ENCODE data around the gene CENPX. TPM values are rescaled to one million over a fixed set of nuclear protein-coding genes. Genes with fewer than 3 reads are reported as not detected.

CENPX gene
- total RNA-seq, 4 donors from 2014 or later = 85.4 to 131 (median 104) TPM

- peaks cover 0 to 12% (median 8%) of the 10 kb centered on the region in 4 donors for H3K4me1 ChIP-seq
- no peak for TF ChIP-seq EP300 (IDR thresholded peaks at IDR 0.05; ENCODE audit: low read depth)
- no peak for TF ChIP-seq POLR2A (IDR thresholded peaks at IDR 0.05)
- TF ChIP-seq CTCF (IDR thresholded peaks at IDR 0.05) = no peak
- TF ChIP-seq POLR2AphosphoS5 (IDR thresholded peaks at IDR 0.05) = no peak
- H3K27me3 ChIP-seq = no peaks in the 10 kb centered on the region
- no peak for DNase-seq
- no peak overlapping the region for H3K27ac ChIP-seq
- in situ Hi-C loops (cut with MboI; ENCODE audit: low pct_ligation_motif_present in 1 of 4, low pct_unique_long_range_greater_than_20kb in 1 of 4, low sequenced_read_pairs in 3 of 4) (no loop called here), intact Hi-C loops (cut with DNase I; ENCODE audit: low total_unique reads) (no loop called here)
- no peak overlapping the region for H3K4me3 ChIP-seq
- H3K36me3 ChIP-seq = no peaks in the 10 kb centered on the region
- WGBS, 2 donors (ENCODE audit: low coverage in 1 of 2) = 91 to 98% methylated on average over 5 to 7 of the region's 7 CpGs
- no peaks in the 10 kb centered on the region for H3K9me3 ChIP-seq
Observed at GRCh38 chr17:81998212-81998611, 24.5 kb downstream of the CENPX start.

- peaks cover 7 to 17% (median 15%) of the 10 kb centered on the region in 4 donors for H3K4me1 ChIP-seq
- H3K9me3 ChIP-seq = no peaks in the 10 kb centered on the region
- in situ Hi-C loops (cut with MboI; ENCODE audit: low pct_ligation_motif_present in 1 of 4, low pct_unique_long_range_greater_than_20kb in 1 of 4, low sequenced_read_pairs in 3 of 4) = no loop called here
- no peak overlapping the region for H3K27ac ChIP-seq
- no peak for TF ChIP-seq CTCF (IDR thresholded peaks at IDR 0.05)
- TF ChIP-seq POLR2A (IDR thresholded peaks at IDR 0.05) = no peak
- no peak for TF ChIP-seq POLR2AphosphoS5 (IDR thresholded peaks at IDR 0.05)
- no peak for TF ChIP-seq EP300 (IDR thresholded peaks at IDR 0.05; ENCODE audit: low read depth)
- 96% methylated on average over 30 of the region's 30 CpGs; no CpG with 5 or more reads in 1 of the 2 donors for WGBS, 2 donors (ENCODE audit: low coverage in 1 of 2)
- H3K36me3 ChIP-seq = no peaks in the 10 kb centered on the region
- H3K4me3 ChIP-seq = no peak overlapping the region
- intact Hi-C loops (cut with DNase I; ENCODE audit: low total_unique reads) = no loop called here
- H3K27me3 ChIP-seq = no peaks in the 10 kb centered on the region
- no peak for DNase-seq
Observed at GRCh38 chr17:81996757-81997441, 25.8 kb downstream of the CENPX start.

DNA sequence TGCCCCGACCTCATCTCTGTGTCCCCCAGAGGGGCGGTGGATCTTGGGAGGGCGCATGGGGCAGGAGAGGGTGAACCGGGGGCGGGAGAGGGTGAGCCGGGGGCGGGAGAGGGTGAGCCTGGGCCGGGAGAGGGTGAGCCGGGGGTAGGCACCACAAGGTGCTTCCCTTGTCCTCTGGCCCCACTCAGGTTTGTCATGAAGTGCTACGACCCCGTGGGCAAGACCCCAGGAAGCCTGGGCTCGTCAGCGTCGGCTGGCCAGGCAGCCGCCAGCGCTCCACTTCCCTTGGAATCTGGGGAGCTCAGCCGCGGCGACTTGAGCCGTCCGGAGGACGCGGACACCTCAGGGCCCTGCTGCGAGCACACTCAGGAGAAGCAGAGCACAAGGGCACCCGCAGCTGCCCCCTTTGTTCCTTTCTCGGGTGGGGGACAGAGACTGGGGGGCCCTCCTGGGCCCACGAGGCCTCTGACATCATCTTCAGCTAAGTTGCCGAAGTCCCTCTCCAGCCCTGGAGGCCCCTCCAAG lies 26.4 kb downstream of the CENPX start:
- H3K27me3 ChIP-seq = no peaks in the 10 kb centered on the region
- H3K9me3 ChIP-seq = no peaks in the 10 kb centered on the region
- H3K4me3 ChIP-seq = no peak overlapping the region
- in situ Hi-C loops (cut with MboI; ENCODE audit: low pct_ligation_motif_present in 1 of 4, low pct_unique_long_range_greater_than_20kb in 1 of 4, low sequenced_read_pairs in 3 of 4) = no loop called here
- TF ChIP-seq POLR2AphosphoS5 (IDR thresholded peaks at IDR 0.05) = no peak
- TF ChIP-seq CTCF (IDR thresholded peaks at IDR 0.05) = no peak
- TF ChIP-seq POLR2A (IDR thresholded peaks at IDR 0.05) = no peak
- no peak for TF ChIP-seq EP300 (IDR thresholded peaks at IDR 0.05; ENCODE audit: low read depth)
- H3K27ac ChIP-seq = no peak overlapping the region
- no peak for DNase-seq
- WGBS, 2 donors (ENCODE audit: low coverage in 1 of 2) = 90% methylated on average over 19 of the region's 28 CpGs; no CpG with 5 or more reads in 1 of the 2 donors
- peaks cover 7 to 23% (median 20%) of the 10 kb centered on the region in 4 donors for H3K4me1 ChIP-seq
- intact Hi-C loops (cut with DNase I; ENCODE audit: low total_unique reads) = no loop called here
- H3K36me3 ChIP-seq = no peaks in the 10 kb centered on the region

DNA sequence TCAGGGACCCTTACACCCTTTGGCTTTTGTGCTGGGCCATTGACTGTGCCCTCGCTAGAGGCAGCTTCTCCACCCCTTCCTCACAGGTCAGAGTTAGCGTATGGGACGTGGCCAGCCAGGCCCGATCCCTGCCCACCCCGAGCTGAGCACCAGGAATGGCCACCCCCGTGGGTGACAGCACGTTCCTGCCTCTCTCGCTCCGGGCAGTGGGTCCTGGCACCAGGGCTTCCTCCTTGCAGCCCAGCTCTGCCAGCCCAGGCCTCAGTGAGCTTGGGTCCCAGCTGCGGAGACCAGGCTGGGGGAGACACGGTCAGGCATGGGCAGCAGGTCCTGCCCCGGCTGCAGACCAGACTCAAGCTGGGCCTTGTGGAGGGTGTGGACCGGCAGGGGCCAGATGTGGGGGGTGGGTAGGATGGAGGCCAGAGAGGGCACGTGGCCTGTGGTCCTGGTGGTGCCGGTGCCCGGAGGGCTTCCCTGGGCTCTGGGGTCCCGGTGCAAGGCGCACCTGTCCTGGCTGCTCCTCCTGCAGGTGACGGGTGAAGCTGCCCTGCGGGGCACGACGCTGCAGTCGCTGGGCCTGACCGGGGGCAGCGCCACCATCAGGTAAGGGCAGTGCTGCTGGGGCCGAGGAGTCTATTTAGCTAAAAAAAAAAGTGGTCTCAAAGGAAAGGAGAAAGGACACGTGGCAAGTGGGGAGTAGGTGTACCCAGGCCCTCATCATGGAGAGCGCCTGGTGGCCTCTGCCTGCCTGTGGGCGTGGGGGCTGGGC lies 27.0 kb downstream of the CENPX start:
- peaks cover 7 to 24% (median 21%) of the 10 kb centered on the region in 4 donors for H3K4me1 ChIP-seq
- in situ Hi-C loops (cut with MboI; ENCODE audit: low pct_ligation_motif_present in 1 of 4, low pct_unique_long_range_greater_than_20kb in 1 of 4, low sequenced_read_pairs in 3 of 4) (no loop called here), intact Hi-C loops (cut with DNase I; ENCODE audit: low total_unique reads) (no loop called here)
- WGBS, 2 donors (ENCODE audit: low coverage in 1 of 2) = 95% methylated on average over 29 of the region's 29 CpGs; no CpG with 5 or more reads in 1 of the 2 donors
- TF ChIP-seq CTCF (IDR thresholded peaks at IDR 0.05) (no peak), POLR2A (IDR thresholded peaks at IDR 0.05) (no peak), POLR2AphosphoS5 (IDR thresholded peaks at IDR 0.05) (no peak), EP300 (IDR thresholded peaks at IDR 0.05; ENCODE audit: low read depth) (no peak)
- no peak overlapping the region for H3K27ac ChIP-seq
- DNase-seq = no peak
- H3K27me3 ChIP-seq = no peaks in the 10 kb centered on the region
- no peaks in the 10 kb centered on the region for H3K36me3 ChIP-seq
- no peak overlapping the region for H3K4me3 ChIP-seq
- H3K9me3 ChIP-seq = no peaks in the 10 kb centered on the region

Measured in transverse colon (tissue), 4 donors.